ENCODE data around the gene COMMD6.

The COMMD6 gene

GRCh38 chr13:75533861-75534260 is 3.8 kb downstream of the COMMD6 start:
- in situ Hi-C loops (cut with HindIII; ENCODE audit: low sequenced_read_pairs) = no loop called here

- in situ Hi-C loops (cut with HindIII; ENCODE audit: low sequenced_read_pairs) = no loop called here
These were observed 7.1 kb downstream of the COMMD6 start for GRCh38 chr13:75530549-75530961.

GRCh38 chr13:75521956-75522355 is 15.7 kb downstream of the COMMD6 start:
- in situ Hi-C loops (cut with HindIII; ENCODE audit: low sequenced_read_pairs) = no loop called here

- in situ Hi-C loops (cut with HindIII; ENCODE audit: low sequenced_read_pairs) = no loop called here
These were observed 19.1 kb downstream of the COMMD6 start for GRCh38 chr13:75518439-75519088.

GRCh38 chr13:75514080-75514995 is 23.3 kb downstream of the COMMD6 start:
- in situ Hi-C loops (cut with HindIII; ENCODE audit: low sequenced_read_pairs) = no loop called here

GRCh38 chr13:75513271-75513670 is 24.4 kb downstream of the COMMD6 start:
- in situ Hi-C loops (cut with HindIII; ENCODE audit: low sequenced_read_pairs) = no loop called here

GRCh38 chr13:75512253-75512652 is 25.4 kb downstream of the COMMD6 start:
- in situ Hi-C loops (cut with HindIII; ENCODE audit: low sequenced_read_pairs) = no loop called here

- in situ Hi-C loops (cut with HindIII; ENCODE audit: low sequenced_read_pairs) = no loop called here
These were observed 26.5 kb downstream of the COMMD6 start for GRCh38 chr13:75511051-75511625.

- in situ Hi-C loops (cut with HindIII; ENCODE audit: low sequenced_read_pairs) = no loop called here
These were observed 29.6 kb downstream of the COMMD6 start for GRCh38 chr13:75508002-75508548.

GRCh38 chr13:75507027-75508001 is 30.3 kb downstream of the COMMD6 start:
- in situ Hi-C loops (cut with HindIII; ENCODE audit: low sequenced_read_pairs) = no loop called here

- in situ Hi-C loops (cut with HindIII; ENCODE audit: low sequenced_read_pairs) = no loop called here
These were observed 31.6 kb downstream of the COMMD6 start for GRCh38 chr13:75506018-75506417.

GRCh38 chr13:75505327-75505726 is 32.3 kb downstream of the COMMD6 start:
- in situ Hi-C loops (cut with HindIII; ENCODE audit: low sequenced_read_pairs) = no loop called here

GRCh38 chr13:75495938-75496337 is 41.7 kb downstream of the COMMD6 start:
- in situ Hi-C loops (cut with HindIII; ENCODE audit: low sequenced_read_pairs) = no loop called here

- in situ Hi-C loops (cut with HindIII; ENCODE audit: low sequenced_read_pairs) = no loop called here
These were observed 43.1 kb downstream of the COMMD6 start for GRCh38 chr13:75494491-75494890.

GRCh38 chr13:75493156-75493555 is 44.5 kb downstream of the COMMD6 start:
- in situ Hi-C loops (cut with HindIII; ENCODE audit: low sequenced_read_pairs) = no loop called here

GRCh38 chr13:75492389-75492788 is 45.3 kb downstream of the COMMD6 start:
- in situ Hi-C loops (cut with HindIII; ENCODE audit: low sequenced_read_pairs) = no loop called here

GRCh38 chr13:75491376-75491775 is 46.3 kb downstream of the COMMD6 start:
- in situ Hi-C loops (cut with HindIII; ENCODE audit: low sequenced_read_pairs) = no loop called here

- in situ Hi-C loops (cut with HindIII; ENCODE audit: low sequenced_read_pairs) = no loop called here
These were observed 48.0 kb downstream of the COMMD6 start for GRCh38 chr13:75489502-75490263.

Measured in endothelial cell of hepatic sinusoid (primary cell).